ENCODE measurements around the gene YIPF3.

DNA sequence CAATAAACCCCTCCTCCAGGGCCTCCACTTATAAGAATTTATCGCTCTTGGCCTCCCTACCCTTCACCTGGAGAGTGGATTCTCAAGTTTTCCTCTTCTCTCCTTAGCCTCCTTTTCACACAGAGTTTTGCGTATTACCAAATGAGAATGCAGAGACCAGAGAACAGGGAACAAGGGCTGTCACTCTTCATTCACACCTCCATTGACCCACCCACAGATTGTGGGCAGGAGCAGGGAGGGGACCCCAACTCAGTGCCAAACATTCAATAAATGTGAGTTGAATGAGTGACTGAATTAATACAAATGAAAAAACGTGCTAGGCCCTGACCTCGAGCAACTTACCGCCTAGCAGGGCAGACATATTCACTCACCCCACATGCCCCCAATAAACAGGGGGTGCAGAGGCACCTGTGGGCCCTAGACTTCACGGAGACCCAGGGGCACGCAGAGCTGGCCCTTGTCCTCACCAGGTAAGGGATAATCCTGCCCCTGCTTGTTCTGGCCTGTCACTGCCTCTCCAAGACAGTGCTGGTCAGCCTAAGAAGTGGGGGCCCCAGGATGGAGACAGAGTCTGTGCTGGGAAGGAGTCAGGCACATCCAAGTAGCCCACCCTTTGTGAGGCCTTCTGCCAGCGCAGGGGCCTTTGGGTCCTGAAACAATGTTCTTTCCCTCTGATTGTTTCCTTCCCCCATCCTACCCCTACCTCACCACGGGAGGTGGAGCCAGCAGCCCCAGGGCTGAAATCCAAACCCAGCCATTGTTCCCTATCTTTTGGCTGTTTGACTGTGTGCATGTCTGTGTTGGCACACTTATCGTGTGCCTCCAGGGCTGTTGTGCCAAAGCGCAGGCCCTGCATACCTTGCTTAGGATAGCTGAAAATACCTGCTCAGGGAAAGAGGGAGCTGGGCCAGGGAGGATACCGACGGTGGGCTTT is 47.7 kb downstream of the YIPF3 start:
- TF ChIP-seq POLR2AphosphoS5 (IDR thresholded peaks at IDR 0.05; ENCODE audit: borderline replicate concordance, low read depth, low read length) (no peak), EZH2 (IDR thresholded peaks at IDR 0.05) (no peak)

Measured in SK-N-MC (cell line).